Muscle of back (tissue), 11 donors: ENCODE results near the gene ACOX1. TPM values are rescaled to one million over a fixed set of nuclear protein-coding genes. Genes with fewer than 3 reads are reported as not detected.

Experiments
- DNase-seq, 3 donors: peaks; one replicate each; pipeline versions ENCODE4 v3.0.0 to v3.0.0-alpha.2; 2013
- polyA plus RNA-seq, 10 donors: library from polyadenylated mRNA; unstranded; fragments of 120-200 nt; gene quantifications; one replicate each; pipeline ENCODE4 v1.2.1, GENCODE V29; 2013; ENCODE audit not compliant: insufficient read length in 10 of 10

Gene ACOX1
- polyA plus RNA-seq, 10 donors, result 14.2 to 22.4 (median 18.5) TPM

- DNase-seq, result peak; percentile 91 to 97 (median 93)
These were observed 38.1 kb downstream of the ACOX1 start, which contains the start of gene FBF1 for GRCh38 chr17:75940727-75941441. Gene FBF1 (minus strand): TSS chr17:75941042. CDS start chr17:75938149, 2,893 bp downstream.

GRCh38 chr17:75937652-75938051 is 41.3 kb downstream of the ACOX1 start:
- no peak for DNase-seq

- no peak for DNase-seq
These were observed 45.2 kb downstream of the ACOX1 start for GRCh38 chr17:75933808-75934207.

- DNase-seq, result no peak
These were observed 46.1 kb downstream of the ACOX1 start for GRCh38 chr17:75932852-75933251.

- DNase-seq, result no peak
These were observed 47.9 kb downstream of the ACOX1 start for GRCh38 chr17:75931062-75931461.

- no peak for DNase-seq
These were observed 51.6 kb downstream of the ACOX1 start for GRCh38 chr17:75927286-75927922.

- no peak for DNase-seq
These were observed 52.5 kb downstream of the ACOX1 start for GRCh38 chr17:75926456-75926855.

- DNase-seq, result no peak
These were observed 53.1 kb downstream of the ACOX1 start for GRCh38 chr17:75925912-75926311.

- no peak for DNase-seq
These were observed 53.9 kb downstream of the ACOX1 start for GRCh38 chr17:75925103-75925502.

GRCh38 chr17:75922963-75923874 is 55.7 kb downstream of the ACOX1 start:
- DNase-seq, result no peak

- no peak for DNase-seq
These were observed 56.6 kb downstream of the ACOX1 start for GRCh38 chr17:75922173-75922961.

- no peak for DNase-seq
These were observed 57.4 kb downstream of the ACOX1 start for GRCh38 chr17:75921596-75921995.

GRCh38 chr17:75920045-75920560 is 58.9 kb downstream of the ACOX1 start:
- no peak for DNase-seq

GRCh38 chr17:75919611-75920010 is 59.4 kb downstream of the ACOX1 start:
- DNase-seq, result no peak

- no peak for DNase-seq
These were observed 61.0 kb downstream of the ACOX1 start for GRCh38 chr17:75917917-75918445.

- no peak for DNase-seq
These were observed 61.6 kb downstream of the ACOX1 start for GRCh38 chr17:75917141-75917916.

- no peak for DNase-seq
These were observed 63.7 kb downstream of the ACOX1 start for GRCh38 chr17:75915268-75915667.

GRCh38 chr17:75914643-75915267 is 64.2 kb downstream of the ACOX1 start:
- no peak for DNase-seq

- DNase-seq, result no peak
These were observed 65.3 kb downstream of the ACOX1 start for GRCh38 chr17:75913537-75914210.
